NCI-H524 treated with DMSO at 0.1 percent for 48 hours (cell line): ENCODE results near the gene HUWE1.
"Not testable (repeated sequence)": the region's sequence is repeated elsewhere in the genome, so short reads cannot be mapped to it uniquely, and the experiment has no call there.

Experiments used
- DNase-seq: peaks from one replicate; lab custom pipeline; 2025; lab: John Stamatoyannopoulos, UW

HUWE1 gene

GRCh38 chrX:53511322-53511721 is 175.2 kb downstream of the HUWE1 start:
- DNase-seq, result no peak

GRCh38 chrX:53504035-53504434 is 182.5 kb downstream of the HUWE1 start:
- DNase-seq, result not testable (repeated sequence)

- DNase-seq, result no peak
Observed at GRCh38 chrX:53494436-53494835, 192.1 kb downstream of the HUWE1 start.

- DNase-seq, result no peak
Observed at GRCh38 chrX:53486285-53486684, 200.2 kb downstream of the HUWE1 start.

- DNase-seq, result no peak
Observed at GRCh38 chrX:53483838-53484405, 202.6 kb downstream of the HUWE1 start.

- no peak for DNase-seq
Observed at GRCh38 chrX:53483416-53483815, 203.1 kb downstream of the HUWE1 start.
